HG03457 (cell line): ENCODE measurements around the gene HNRNPM.

ENCODE experiments used
- ATAC-seq: cut with Tn5 transposase; IDR thresholded peaks from one replicate; pipeline ENCODE4 v1.9.1; 2021; ENCODE audit warnings: moderate number of reproducible peaks; ENCODE audit not compliant: unreplicated experiment

The HNRNPM gene

DNA sequence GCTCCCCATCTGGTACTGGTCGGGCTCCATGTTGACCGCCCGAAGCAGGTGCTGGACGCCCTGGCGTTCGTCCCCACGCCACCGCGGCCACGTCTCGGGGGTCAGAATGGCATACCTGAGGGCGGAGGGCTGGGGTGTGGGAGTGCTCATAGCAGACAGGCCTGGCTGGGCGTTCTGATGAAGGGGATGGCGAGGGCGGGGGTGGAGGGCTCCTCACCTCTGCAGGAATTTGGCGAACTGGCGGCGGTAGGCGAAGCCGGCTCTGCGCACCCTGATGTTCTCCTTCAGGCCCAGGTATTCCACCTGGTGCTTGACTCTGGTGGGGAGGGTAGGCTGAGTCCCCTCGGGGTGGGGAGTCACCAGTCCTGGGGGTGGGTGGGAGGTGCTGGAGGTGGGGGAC is 91.5 kb downstream of the HNRNPM start:
- no peak for ATAC-seq

DNA sequence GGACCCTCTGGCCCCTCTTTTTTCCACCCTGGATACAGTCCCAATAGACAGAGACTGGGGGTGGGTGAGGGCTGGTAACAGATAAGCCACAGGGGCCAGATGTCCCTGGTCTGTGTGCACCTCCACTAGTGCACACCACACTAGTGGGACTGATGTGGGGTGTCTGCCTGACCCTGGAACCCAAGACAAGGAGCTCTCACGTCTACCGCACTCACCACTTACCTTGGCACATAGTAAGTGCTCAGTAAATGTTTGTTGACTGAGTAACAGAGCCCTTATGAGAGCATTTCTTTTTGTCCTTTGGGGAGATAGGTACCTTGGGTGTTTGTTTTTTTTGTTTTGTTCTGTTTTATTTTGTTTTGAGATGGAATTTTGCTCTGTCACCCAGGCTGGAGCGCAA is 92.3 kb downstream of the HNRNPM start:
- no peak for ATAC-seq
